ENCODE data around the gene AGAP3.

Gene AGAP3

GRCh38 chr7:151088019-151088855 is 2.0 kb downstream of the AGAP3 start:
- DNase-seq (ENCODE audit: low read depth in 2 of 2): no peak

GRCh38 chr7:151088856-151089699 is 2.8 kb downstream of the AGAP3 start:
- DNase-seq (ENCODE audit: low read depth in 2 of 2): no peak

GRCh38 chr7:151089893-151090730 is 3.8 kb downstream of the AGAP3 start:
- DNase-seq (ENCODE audit: low read depth in 2 of 2): no peak

- DNase-seq (ENCODE audit: low read depth in 2 of 2): no peak
Observed at GRCh38 chr7:151091003-151091402, 4.7 kb downstream of the AGAP3 start.

- DNase-seq (ENCODE audit: low read depth in 2 of 2): no peak
Observed at GRCh38 chr7:151091431-151091830, 5.2 kb downstream of the AGAP3 start.

- no peak for DNase-seq (ENCODE audit: low read depth in 2 of 2)
Observed at GRCh38 chr7:151091988-151092387, 5.7 kb downstream of the AGAP3 start.

GRCh38 chr7:151093748-151094147 is 7.5 kb downstream of the AGAP3 start:
- no peak for DNase-seq (ENCODE audit: low read depth in 2 of 2)

GRCh38 chr7:151094675-151095074 is 8.4 kb downstream of the AGAP3 start:
- no peak for DNase-seq (ENCODE audit: low read depth in 2 of 2)

GRCh38 chr7:151095123-151095797 is 9.0 kb downstream of the AGAP3 start:
- no peak for DNase-seq (ENCODE audit: low read depth in 2 of 2)

- DNase-seq (ENCODE audit: low read depth in 2 of 2): no peak
Observed at GRCh38 chr7:151095828-151096475, 9.7 kb downstream of the AGAP3 start.

- DNase-seq (ENCODE audit: low read depth in 2 of 2): no peak
Observed at GRCh38 chr7:151099486-151100211, 13.4 kb downstream of the AGAP3 start.

- no peak for DNase-seq (ENCODE audit: low read depth in 2 of 2)
Observed at GRCh38 chr7:151100921-151101320, 14.6 kb downstream of the AGAP3 start.

GRCh38 chr7:151101621-151102396 is 15.5 kb downstream of the AGAP3 start:
- no peak for DNase-seq (ENCODE audit: low read depth in 2 of 2)

- DNase-seq (ENCODE audit: low read depth in 2 of 2): no peak
Observed at GRCh38 chr7:151102991-151103390, 16.7 kb downstream of the AGAP3 start.

- DNase-seq (ENCODE audit: low read depth in 2 of 2): no peak
Observed at GRCh38 chr7:151103973-151104372, 17.7 kb downstream of the AGAP3 start.

GRCh38 chr7:151104411-151105235 is 18.3 kb downstream of the AGAP3 start:
- DNase-seq (ENCODE audit: low read depth in 2 of 2): no peak

- no peak for DNase-seq (ENCODE audit: low read depth in 2 of 2)
Observed at GRCh38 chr7:151107882-151108281, 21.6 kb downstream of the AGAP3 start.
